NCI-H2029 (cell line): Measurements from ENCODE around the gene XYLT1.

Experiments
- DNase-seq: peaks from one replicate; lab custom pipeline; 2025; lab: John Stamatoyannopoulos, UW

XYLT1 gene

GRCh38 chr16:17098685-17099084, 372.1 kb downstream of the XYLT1 start:
- no peak for DNase-seq

- DNase-seq: no peak
Observed at GRCh38 chr16:17084130-17084529, 386.6 kb downstream of the XYLT1 start.

- peak; percentile 33 for DNase-seq
Observed at GRCh38 chr16:17083628-17084027, 387.1 kb downstream of the XYLT1 start.

- no peak for DNase-seq
Observed at GRCh38 chr16:17082095-17082882, 388.5 kb downstream of the XYLT1 start.

GRCh38 chr16:17080105-17080504, 390.7 kb downstream of the XYLT1 start:
- no peak for DNase-seq

GRCh38 chr16:17078931-17079631, 391.7 kb downstream of the XYLT1 start:
- DNase-seq: no peak

GRCh38 chr16:17076818-17077498, 393.8 kb downstream of the XYLT1 start:
- DNase-seq: no peak

- no peak for DNase-seq
Observed at GRCh38 chr16:17076092-17076754, 394.5 kb downstream of the XYLT1 start.

- no peak for DNase-seq
Observed at GRCh38 chr16:17072104-17072503, 398.7 kb downstream of the XYLT1 start.

GRCh38 chr16:17070882-17071592, 399.7 kb downstream of the XYLT1 start:
- peak; percentile 39 for DNase-seq

GRCh38 chr16:17069681-17070080, 401.1 kb downstream of the XYLT1 start:
- no peak for DNase-seq

GRCh38 chr16:17068524-17068923, 402.2 kb downstream of the XYLT1 start:
- DNase-seq: no peak

- no peak for DNase-seq
Observed at GRCh38 chr16:17067882-17068281, 402.9 kb downstream of the XYLT1 start.

GRCh38 chr16:17063201-17064139, 407.3 kb downstream of the XYLT1 start:
- DNase-seq: peak; percentile 53

GRCh38 chr16:17062676-17063075, 408.1 kb downstream of the XYLT1 start:
- peak; percentile 62 for DNase-seq

- DNase-seq: no peak
Observed at GRCh38 chr16:17061326-17061725, 409.4 kb downstream of the XYLT1 start.

- DNase-seq: no peak
Observed at GRCh38 chr16:17058471-17058870, 412.3 kb downstream of the XYLT1 start.

- no peak for DNase-seq
Observed at GRCh38 chr16:17056666-17057065, 414.1 kb downstream of the XYLT1 start.

GRCh38 chr16:17053536-17054160, 417.1 kb downstream of the XYLT1 start:
- DNase-seq: no peak
